Activated naive CD8-positive, alpha-beta T cell treated with anti-CD3 and anti-CD28 coated beads for 36 hours (primary cell): Measurements from ENCODE around the gene NRAS. TPM values are rescaled to one million over a fixed set of nuclear protein-coding genes. Genes with fewer than 3 reads are reported as not detected.
A peak's percentile ranks its signal among the peaks of the same experiment; 100 is the strongest.

Experiments used
- DNase-seq: peaks from one replicate; pipeline ENCODE4 v3.0.0; 2021
- H3K27ac Mint-ChIP-seq: one replicate; pipeline ENCODE4 v1.8.0; 2022; ENCODE audit warnings: mild to moderate bottlenecking, moderate library complexity, mixed read lengths
- H3K27me3 Mint-ChIP-seq: one replicate; pipeline ENCODE4 v1.8.0; 2022; ENCODE audit warnings: mild to moderate bottlenecking, mixed read lengths
- H3K36me3 Mint-ChIP-seq: one replicate; pipeline ENCODE4 v1.8.0; 2021; ENCODE audit warnings: mild to moderate bottlenecking, mixed read lengths
- H3K4me1 Mint-ChIP-seq: one replicate; pipeline ENCODE4 v1.8.0; 2021; ENCODE audit warnings: mixed read lengths
- H3K4me3 Mint-ChIP-seq: one replicate; pipeline ENCODE4 v1.8.0; 2022; ENCODE audit warnings: mild to moderate bottlenecking, moderate library complexity, mixed read lengths
- H3K9me3 Mint-ChIP-seq: one replicate; pipeline ENCODE4 v1.8.0; 2022; ENCODE audit warnings: mixed read lengths
- total RNA-seq, 2 experiments: library from RNA; stranded (reverse); gene quantifications; one replicate each; pipeline ENCODE4 v1.2.3, GENCODE V29; 2021

The NRAS gene
- total RNA-seq, 2 experiments from 2014 or later: 67.7 to 69.4 TPM

DNA sequence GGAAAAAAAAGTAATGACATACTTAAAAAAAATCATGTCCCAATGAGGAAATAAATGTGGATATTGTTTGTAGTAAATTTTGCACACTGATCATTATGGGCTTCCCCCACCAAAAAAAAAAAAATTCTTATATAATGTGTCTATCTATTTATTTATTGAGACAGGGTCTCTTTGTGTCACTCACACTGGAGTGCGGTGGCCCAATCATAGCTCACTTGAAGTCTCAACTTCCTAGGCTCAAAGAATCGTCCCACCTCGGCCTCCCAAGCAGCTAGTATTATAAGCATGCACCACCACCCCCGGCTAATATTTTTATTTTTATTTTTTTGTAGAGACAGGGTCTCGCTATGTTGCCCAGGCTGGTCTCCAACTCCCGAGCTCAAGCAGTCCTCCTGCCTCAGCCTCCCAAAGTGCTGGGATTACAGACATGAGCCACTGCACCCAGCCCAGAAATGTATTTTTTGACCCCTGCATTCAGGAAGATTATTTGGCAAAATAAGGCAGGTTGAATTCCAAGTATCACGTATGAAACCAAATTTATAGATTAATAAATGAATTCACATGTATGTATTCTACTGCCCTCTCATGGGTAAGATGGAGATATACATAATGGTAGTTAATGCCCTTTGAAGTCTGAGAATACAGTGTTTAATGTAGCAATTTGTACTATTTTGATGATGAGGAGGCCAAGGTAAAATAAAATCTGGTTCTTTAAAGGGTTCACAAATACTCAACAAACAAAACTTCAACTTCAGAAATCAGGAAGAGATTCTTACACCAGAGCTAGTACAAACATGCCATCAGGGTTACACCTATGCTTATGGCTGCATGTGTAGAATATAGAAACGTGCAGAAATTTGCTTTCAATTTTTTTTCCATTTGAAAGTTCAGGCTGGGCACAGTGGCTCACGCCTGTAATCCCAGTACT lies 45.3 kb downstream of the NRAS start:
- Mint-ChIP-seq H3K4me1 (peaks cover 10% of the 10 kb centered on the region), H3K27me3 (peaks cover 13% of the 10 kb centered on the region), H3K4me3 (no peak overlapping the region), H3K9me3 (no peaks in the 10 kb centered on the region), H3K27ac (no peak overlapping the region), H3K36me3 (no peaks in the 10 kb centered on the region)
- DNase-seq: no peak

DNA sequence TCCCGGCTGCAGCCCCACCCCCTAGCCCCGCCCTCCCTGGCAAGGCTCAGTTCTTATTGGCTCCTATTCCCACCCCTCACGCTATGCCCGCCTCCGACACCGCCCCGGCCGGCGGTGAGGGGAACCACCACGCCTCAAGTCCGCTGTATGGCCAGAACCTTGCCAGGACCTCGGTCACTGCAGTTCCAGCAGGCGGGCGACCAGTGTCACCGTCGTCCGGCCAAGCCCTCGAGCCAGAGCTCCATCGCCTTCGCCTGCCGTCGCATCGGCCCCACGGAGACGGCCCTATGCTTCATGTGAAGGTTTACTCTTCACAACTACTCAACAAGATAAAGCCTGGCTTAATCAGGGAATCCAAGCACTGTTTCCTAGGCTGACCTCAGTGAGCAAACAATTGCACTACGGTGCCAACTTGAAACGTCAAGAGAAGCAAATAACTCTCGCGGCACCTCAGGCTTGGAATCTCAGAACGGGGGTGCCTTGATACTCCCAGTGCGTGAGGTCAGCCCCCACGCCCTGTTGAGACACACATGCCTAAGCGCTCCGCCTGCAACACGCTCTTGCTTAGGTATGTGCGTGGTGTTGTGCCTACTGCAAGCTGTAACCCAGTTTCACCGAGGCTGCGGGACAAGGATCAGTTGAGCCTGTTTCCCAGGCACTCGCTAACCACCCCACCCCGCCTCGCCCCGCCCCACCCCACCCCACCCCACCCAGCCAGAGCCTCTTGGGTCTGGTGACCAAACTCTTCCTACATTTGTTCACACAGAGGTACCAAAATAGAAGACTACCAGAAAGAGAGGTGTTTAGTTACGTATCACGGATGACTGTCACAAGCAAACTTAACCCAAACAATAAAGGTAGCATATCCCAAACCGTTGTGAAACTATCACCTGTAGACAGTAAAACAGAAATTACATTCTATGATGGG lies 46.2 kb downstream of the NRAS start:
- Mint-ChIP-seq H3K9me3 (no peaks in the 10 kb centered on the region), H3K4me3 (peak overlapping the region; percentile 81), H3K36me3 (no peaks in the 10 kb centered on the region), H3K27ac (no peak overlapping the region), H3K27me3 (peaks cover 13% of the 10 kb centered on the region), H3K4me1 (peaks cover 10% of the 10 kb centered on the region)
- DNase-seq: peak; percentile 82

DNA sequence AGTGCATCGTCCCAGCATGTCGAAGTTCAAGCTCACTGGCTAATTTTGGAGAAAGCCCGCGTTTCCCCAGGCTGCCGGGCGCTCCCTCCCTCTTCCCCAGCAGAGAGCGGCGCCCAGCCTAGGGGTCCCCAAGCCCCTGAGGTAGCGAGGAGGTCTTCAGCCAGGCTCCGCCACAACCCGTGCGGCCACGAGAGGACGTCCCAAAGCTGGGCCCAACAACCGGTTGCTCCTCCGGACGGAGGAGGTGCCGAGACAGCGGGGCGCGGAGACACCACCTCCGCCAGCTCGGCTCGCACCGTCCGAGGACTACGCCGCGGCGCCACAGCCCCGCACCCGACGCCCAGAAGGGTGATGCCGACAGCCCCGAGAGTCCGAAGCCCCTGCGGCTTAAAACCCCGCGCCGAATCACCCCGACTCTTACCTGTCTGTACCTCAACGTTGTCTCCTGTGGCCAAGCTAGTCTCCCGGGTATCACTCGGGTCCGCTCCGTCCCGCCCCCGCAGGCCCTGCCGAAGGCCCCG lies 46.9 kb downstream of the NRAS start, which contains the start of gene DENND2C:
TSS of gene DENND2C (minus strand) at position 488 of the 521 bp plus-strand sequence. CDS start 44,065 bp downstream, outside the sequence.
- Mint-ChIP-seq H3K27ac (no peak within 1 kb of the TSS), H3K9me3 (no peaks in the 10 kb centered on the region), H3K27me3 (peaks cover 13% of the 10 kb centered on the region), H3K36me3 (no peaks in the 10 kb centered on the region), H3K4me3 (peak within 1 kb of the TSS; percentile 81), H3K4me1 (peaks cover 10% of the 10 kb centered on the region)
- DNase-seq: no peak

DNA sequence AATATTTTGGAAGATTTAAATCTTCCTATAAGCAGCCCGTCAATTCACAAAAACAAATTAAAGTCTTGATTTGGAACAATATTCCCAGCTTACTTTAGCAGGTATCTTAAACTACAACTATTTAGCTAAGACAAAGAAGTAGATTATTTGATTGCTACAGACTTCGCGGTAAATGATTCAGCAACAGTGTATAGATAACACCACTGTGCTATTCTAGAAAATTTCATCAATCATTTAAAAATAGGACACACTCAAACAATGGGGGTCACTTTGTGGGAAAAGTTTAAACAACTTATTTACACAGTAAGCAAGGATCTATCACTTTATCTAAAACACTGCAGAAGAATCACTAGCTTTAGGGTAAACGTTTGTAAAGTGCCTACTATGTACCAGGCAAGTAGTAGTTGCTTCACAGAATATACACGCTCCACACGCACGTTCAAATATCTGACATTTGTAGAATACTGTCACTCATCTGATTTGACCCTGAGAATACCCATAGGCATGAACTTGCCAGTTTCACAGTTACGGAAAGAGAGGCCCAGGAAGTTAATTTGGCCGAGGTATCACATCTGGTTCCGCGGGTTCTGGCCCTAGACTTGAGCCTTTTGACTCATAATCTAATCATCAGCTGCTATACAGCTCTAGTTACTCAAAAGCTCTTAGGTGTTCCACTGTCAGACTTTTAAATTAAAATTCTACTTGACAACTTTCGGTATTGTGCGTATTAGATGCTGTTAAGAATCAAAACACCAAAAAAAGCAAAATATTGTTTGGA lies 47.6 kb downstream of the NRAS start:
- no peak for DNase-seq
- Mint-ChIP-seq H3K4me1 (peaks cover 10% of the 10 kb centered on the region), H3K4me3 (peak overlapping the region; percentile 81)

DNA sequence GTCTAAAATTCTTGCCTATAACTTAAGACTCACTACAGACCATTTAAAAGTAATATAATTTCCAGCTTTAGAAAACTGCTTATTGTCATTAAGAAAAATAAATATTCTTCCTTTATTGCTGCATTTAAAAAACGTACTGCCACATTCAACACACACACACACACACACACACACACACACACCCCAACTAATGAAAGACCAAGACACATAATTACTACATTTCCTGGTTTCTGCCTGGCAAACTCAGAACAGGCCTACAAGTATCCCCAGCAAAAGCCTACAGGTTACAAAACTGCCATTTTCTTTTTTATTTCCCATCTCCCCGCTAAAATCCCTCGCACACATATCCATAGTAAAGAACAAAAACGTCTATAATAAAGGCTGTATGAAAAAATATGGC lies 48.2 kb downstream of the NRAS start:
- no peak overlapping the region for H3K27ac Mint-ChIP-seq
- peaks cover 8% of the 10 kb centered on the region for H3K27me3 Mint-ChIP-seq
- no peak for DNase-seq

More for the DNA sequence above, 47.6 kb downstream of the NRAS start:
- Mint-ChIP-seq H3K9me3 (no peaks in the 10 kb centered on the region), H3K36me3 (no peaks in the 10 kb centered on the region), H3K27ac (no peak overlapping the region), H3K27me3 (peaks cover 8% of the 10 kb centered on the region)

DNA sequence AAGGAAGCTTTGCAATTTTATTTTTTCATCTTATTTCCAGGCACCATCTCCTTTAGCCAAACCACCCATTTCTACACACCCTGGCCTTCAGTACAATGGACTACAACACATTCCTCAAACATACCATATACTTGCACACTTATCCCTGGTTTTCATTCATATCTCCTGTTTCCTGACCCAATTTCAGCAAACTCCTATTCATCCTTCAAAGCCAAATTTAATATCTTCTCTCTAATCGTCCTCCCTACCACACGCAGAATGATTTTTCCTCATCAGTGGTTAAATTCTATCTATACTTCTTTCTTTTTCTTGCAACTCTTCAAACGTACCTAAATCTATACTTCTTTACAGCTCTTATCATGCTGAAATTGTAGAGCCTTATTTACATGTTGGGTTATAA lies 49.6 kb downstream of the NRAS start:
- DNase-seq: no peak
- Mint-ChIP-seq H3K4me3 (no peak overlapping the region), H3K27ac (no peak overlapping the region), H3K27me3 (peaks cover 8% of the 10 kb centered on the region), H3K36me3 (no peaks in the 10 kb centered on the region), H3K4me1 (peaks cover 10% of the 10 kb centered on the region), H3K9me3 (no peaks in the 10 kb centered on the region)

More for the DNA sequence above, 48.2 kb downstream of the NRAS start:
- Mint-ChIP-seq H3K9me3 (no peaks in the 10 kb centered on the region), H3K36me3 (no peaks in the 10 kb centered on the region), H3K4me3 (no peak overlapping the region), H3K4me1 (peaks cover 10% of the 10 kb centered on the region)

DNA sequence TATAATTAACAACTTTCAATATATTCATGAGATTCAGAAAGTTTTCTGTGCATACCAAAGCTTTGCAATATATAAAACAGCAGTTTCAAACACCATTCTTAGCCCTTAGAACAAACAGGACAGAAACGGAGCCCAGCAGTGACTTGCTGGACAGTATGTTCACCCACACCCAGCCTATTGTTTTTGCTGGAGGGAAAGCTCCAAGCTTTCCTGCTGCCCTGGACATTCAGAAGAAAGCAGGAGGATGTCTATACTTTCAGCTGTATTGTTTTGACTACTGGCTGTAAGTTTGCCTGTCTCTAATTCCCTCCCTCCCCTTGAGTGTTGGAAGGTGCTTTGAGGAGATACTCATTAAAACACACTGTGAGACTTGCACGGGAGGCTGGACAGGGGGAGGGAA lies 56.3 kb downstream of the NRAS start:
- peaks cover 19% of the 10 kb centered on the region for H3K27me3 Mint-ChIP-seq
- H3K9me3 Mint-ChIP-seq: no peaks in the 10 kb centered on the region
- no peak for DNase-seq
- H3K4me1 Mint-ChIP-seq: no peaks in the 10 kb centered on the region
- no peak overlapping the region for H3K27ac Mint-ChIP-seq
- no peak overlapping the region for H3K4me3 Mint-ChIP-seq
- no peaks in the 10 kb centered on the region for H3K36me3 Mint-ChIP-seq

Other genes with a start within 250 kb of the NRAS start
- gene TRIM33, start 205.6 kb downstream of the NRAS start, total RNA-seq: 10 to 100 TPM; 31.5 to 32.8 TPM
- gene BCAS2, start 135.2 kb downstream of the NRAS start, total RNA-seq: 10 to 100 TPM; 68.0 to 69.1 TPM
- under 1 TPM; 0.50 to 0.91 TPM for gene DENND2C, start 46.7 kb downstream of the NRAS start, total RNA-seq
- gene AMPD1, start 21.2 kb downstream of the NRAS start, total RNA-seq: not detected
- 100 to 1,000 TPM; 519 to 530 TPM for gene CSDE1, start 41.2 kb upstream of the NRAS start, total RNA-seq
- gene SIKE1, start 63.9 kb upstream of the NRAS start, total RNA-seq: 10 to 100 TPM; 73.3 to 74.9 TPM
- gene SYCP1, start 138.1 kb upstream of the NRAS start, total RNA-seq: not detected